HCT116 (cell line): ENCODE data around the gene ENTHD1. TPM values are rescaled to one million over a fixed set of nuclear protein-coding genes. Genes with fewer than 3 reads are reported as not detected.

Source experiments
- ATAC-seq: fragments of 200-7000 bp; cut with Tn5 transposase; 2 replicates; pipeline ENCODE4 v1.9.1; 2020; ENCODE audit warnings: mild to moderate bottlenecking, moderate library complexity
- BruUV-seq: library from RNA; stranded (reverse); fragments of 400-500 nt; replicated peaks from 2 replicates; lab custom pipeline; 2021; lab: Mats Ljungman, UMichigan
- CTCF ChIA-PET: fragments of 300-600 bp; sonication (Branson Sonifier 250); formaldehyde crosslinking; loops from one replicate; lab custom pipeline; 2021; ENCODE audit warnings: antibody characterized with exemption; lab: Charles Lee
- POLR2A ChIA-PET: fragments of 300-600, 350-600 bp; sonication (Branson Sonifier 250); formaldehyde crosslinking; loops from one replicate; lab custom pipeline; 2021; ENCODE audit warnings: antibody characterized with exemption; lab: Charles Lee
- RAD21 ChIA-PET, 2 experiments: fragments of 300-600 bp; sonication (Branson Sonifier 250); formaldehyde crosslinking; loops; one replicate each; lab custom pipeline; 2023; ENCODE audit warnings: low total read pairs in 2 of 2; ENCODE audit not compliant: uncharacterized antibody in 2 of 2, unreplicated experiment in 2 of 2, low non-redundant PET in 1 of 2; lab: Charles Lee
- DNase-seq: peaks from one replicate; pipeline ENCODE4 v3.0.0-alpha.2; 2010; ENCODE audit warnings: low read depth, low spot score
- H2AFZ ChIP-seq: fragments of 200-600 bp; shearing (Covaris generic), sonication (generic); 2 replicates; pipeline ENCODE4 v1.6.1; 2017; ENCODE audit warnings: low read depth, mixed run types, mixed read lengths, antibody characterized with exemption, low read length; ENCODE audit not compliant: poor library complexity, severe bottlenecking
- H3K27ac ChIP-seq: 2 replicates; pipeline ENCODE4 v1.5.1; 2012; ENCODE audit warnings: low read depth, low read length
- H3K27me3 ChIP-seq: fragments of 200-600 bp; sonication (generic); 2 replicates; pipeline ENCODE4 v1.6.1; 2016; ENCODE audit warnings: mixed run types, low read length, mixed read lengths; ENCODE audit not compliant: insufficient read depth
- H3K36me3 ChIP-seq, 2 experiments: fragments of 200-500 bp in 1 of 2; fragments of 200-600 bp in 1 of 2; sonication (Bioruptor generic) in 1 of 2; sonication (generic) in 1 of 2; 2 replicates each; pipeline versions ENCODE4 v1.5.1 to v1.6.1; 2014 to 2016; ENCODE audit warnings: low read length in 2 of 2, inconsistent platforms in 1 of 2, mixed read lengths in 1 of 2, mixed run types in 1 of 2; ENCODE audit not compliant: insufficient read depth in 2 of 2, control insufficient read depth in 1 of 2
- H3K4me1 ChIP-seq, 2 experiments: fragments of 200-600 bp in 1 of 2; sonication (generic) in 1 of 2; 2 replicates each; pipeline versions ENCODE4 v1.5.1 to v1.6.1; 2012 to 2017; ENCODE audit warnings: low read length in 2 of 2, inconsistent platforms in 1 of 2, mild to moderate bottlenecking in 1 of 2, mixed read lengths in 1 of 2, mixed run types in 1 of 2, moderate library complexity in 1 of 2; ENCODE audit not compliant: insufficient read depth in 2 of 2, control insufficient read depth in 1 of 2
- H3K4me2 ChIP-seq: fragments of 200-600 bp; sonication (generic); 2 replicates; pipeline ENCODE4 v1.6.1; 2017; ENCODE audit warnings: mixed run types, low read length, mixed read lengths
- H3K4me3 ChIP-seq, 2 experiments: fragments of 200-600 bp in 1 of 2; sonication (generic) in 1 of 2; replicated peaks in 1 of 2; 2 replicates each; pipeline ENCODE4 v1.5.1; 2011 to 2016; ENCODE audit warnings: low read length in 2 of 2, control low read depth in 1 of 2, low read depth in 1 of 2, mild to moderate bottlenecking in 1 of 2, mixed read lengths in 1 of 2, mixed run types in 1 of 2
- H3K79me2 ChIP-seq: fragments of 200-600 bp; sonication (generic); 2 replicates; pipeline ENCODE4 v1.6.1; 2017; ENCODE audit warnings: mild to moderate bottlenecking, mixed run types, low read length, moderate library complexity, mixed read lengths; ENCODE audit not compliant: insufficient read depth
- H3K9ac ChIP-seq: fragments of 200-600 bp; sonication (generic); 2 replicates; pipeline ENCODE4 v1.6.1; 2016; ENCODE audit warnings: low read length, mixed read lengths
- H3K9me2 ChIP-seq: fragments of 200-600 bp; sonication (generic), shearing (Covaris generic); 2 replicates; pipeline ENCODE4 v1.6.1; 2017; ENCODE audit warnings: mixed run types, mild to moderate bottlenecking, moderate library complexity; ENCODE audit not compliant: insufficient read depth
- H3K9me3 ChIP-seq, 2 experiments: fragments of 200-500 bp in 1 of 2; fragments of 200-600 bp in 1 of 2; sonication (Bioruptor generic) in 1 of 2; sonication (generic) in 1 of 2; 2 replicates each; pipeline ENCODE4 v1.6.1; 2014 to 2017; ENCODE audit warnings: low read length in 2 of 2, mixed read lengths in 2 of 2, inconsistent platforms in 1 of 2, low read depth in 1 of 2, mild to moderate bottlenecking in 1 of 2, mixed run types in 1 of 2, moderate library complexity in 1 of 2; ENCODE audit not compliant: control insufficient read depth in 1 of 2, insufficient read depth in 1 of 2
- H4K20me1 ChIP-seq: fragments of 200-600 bp; sonication (generic), shearing (Covaris generic); 2 replicates; pipeline ENCODE4 v1.6.1; 2017; ENCODE audit warnings: mixed run types, mild to moderate bottlenecking, moderate library complexity; ENCODE audit not compliant: insufficient read depth
- ATF3 ChIP-seq: IDR thresholded peaks from 2 replicates; pipeline ENCODE4 v1.6.1; 2012
- CBX3 ChIP-seq: IDR thresholded peaks from 2 replicates; pipeline ENCODE4 v1.6.1; 2012; ENCODE audit warnings: low read depth
- CEBPB ChIP-seq: IDR thresholded peaks from 2 replicates; pipeline ENCODE4 v1.6.1; 2012; ENCODE audit warnings: low read depth
- CTCF ChIP-seq, 3 experiments: fragments of 200-600 bp in 1 of 3; sonication (generic) in 1 of 3; IDR thresholded peaks in 2 of 3; conservative IDR thresholded peaks in 1 of 3; 2 replicates each; pipeline ENCODE4 v1.5.1; 2012 to 2017; ENCODE audit warnings: low read depth in 2 of 3, low read length in 2 of 3, antibody characterized with exemption in 1 of 3, borderline replicate concordance in 1 of 3, control low read depth in 1 of 3, mild to moderate bottlenecking in 1 of 3, mixed read lengths in 1 of 3, mixed run types in 1 of 3, moderate library complexity in 1 of 3; ENCODE audit not compliant: insufficient read depth in 1 of 3
- EGR1 ChIP-seq: IDR thresholded peaks from 2 replicates; pipeline ENCODE4 v1.6.1; 2012; ENCODE audit warnings: low read depth
- ELF1 ChIP-seq: IDR thresholded peaks from 2 replicates; pipeline ENCODE4 v1.6.1; 2012; ENCODE audit warnings: low read depth, borderline replicate concordance
- EZH2 ChIP-seq: fragments of 200-600 bp; sonication (generic); IDR thresholded peaks from 2 replicates; pipeline ENCODE4 v1.6.1; 2017; ENCODE audit warnings: antibody characterized with exemption, mixed run types
- EZH2phosphoT487 ChIP-seq: fragments of 200-600 bp; IDR thresholded peaks from 2 replicates; pipeline ENCODE4 v1.6.1; 2018; ENCODE audit warnings: antibody characterized with exemption, borderline replicate concordance
- FOSL1 ChIP-seq: IDR thresholded peaks from 2 replicates; pipeline ENCODE4 v1.6.1; 2012; ENCODE audit warnings: low read depth
- MAX ChIP-seq: IDR thresholded peaks from 2 replicates; pipeline ENCODE4 v1.6.1; 2012
- POLR2A ChIP-seq: IDR thresholded peaks from 2 replicates; pipeline ENCODE4 v1.7.0; 2011; ENCODE audit warnings: borderline replicate concordance; ENCODE audit not compliant: insufficient read depth, insufficient read length; ENCODE audit errors: extremely low read depth
- POLR2AphosphoS5 ChIP-seq: IDR thresholded peaks from 2 replicates; pipeline ENCODE4 v1.6.1; 2011; ENCODE audit warnings: mild to moderate bottlenecking, low read depth, low read length, moderate library complexity
- REST ChIP-seq: IDR thresholded peaks from 2 replicates; pipeline ENCODE4 v1.6.1; 2012; ENCODE audit warnings: low read depth
- SIN3A ChIP-seq: IDR thresholded peaks from 2 replicates; pipeline ENCODE4 v1.6.1; 2012; ENCODE audit warnings: low read depth
- SP1 ChIP-seq: IDR thresholded peaks from 2 replicates; pipeline ENCODE4 v1.6.1; 2012; ENCODE audit warnings: low read depth
- SRF ChIP-seq: IDR thresholded peaks from 2 replicates; pipeline ENCODE4 v1.6.1; 2012; ENCODE audit warnings: low read depth
- YY1 ChIP-seq: IDR thresholded peaks from 2 replicates; pipeline ENCODE4 v1.6.1; 2011; ENCODE audit warnings: low read length, low read depth, moderate library complexity, mild to moderate bottlenecking; ENCODE audit not compliant: insufficient replicate concordance; ENCODE audit errors: extremely low read depth
- ZBTB33 ChIP-seq: IDR thresholded peaks from 2 replicates; pipeline ENCODE4 v1.6.1; 2011; ENCODE audit warnings: mild to moderate bottlenecking, low read length, moderate library complexity; ENCODE audit not compliant: insufficient replicate concordance; ENCODE audit errors: extremely low read depth
- ZFX ChIP-seq: fragments of 450-650 bp; IDR thresholded peaks from 2 replicates; pipeline ENCODE4 v1.6.1; 2017
- ZNF274 ChIP-seq: fragments of 200-500 bp; sonication (Bioruptor generic); IDR thresholded peaks from 2 replicates; pipeline ENCODE4 v1.6.1; 2014; ENCODE audit warnings: mild to moderate bottlenecking, low read depth, low read length, inconsistent platforms
- intact Hi-C: fragments of 100-400 bp; cut with micrococcal nuclease; formaldehyde crosslinking; loops from 2 replicates; pipeline ENCODE4 v1.10.0; 2022
- total RNA-seq: library from RNA; stranded (reverse); gene quantifications from one replicate; pipeline ENCODE4 v1.2.1, GENCODE V29; 2021; ENCODE audit not compliant: unreplicated experiment

ENTHD1 gene
- total RNA-seq, 1 experiment from 2014 or later, result not detected

- Histone ChIP-seq H3K9ac (no peak overlapping the region), H3K27me3 (peaks cover 69% of the 10 kb centered on the region), H2AFZ (no peak overlapping the region), H3K4me2 (no peak overlapping the region), H3K9me3 (no peaks in the 10 kb centered on the region), H3K79me2 (no peaks in the 10 kb centered on the region), H3K9me2 (no peaks in the 10 kb centered on the region), H3K4me1 (no peaks in the 10 kb centered on the region), H3K36me3 (no peaks in the 10 kb centered on the region), H4K20me1 (no peaks in the 10 kb centered on the region), H3K27ac (no peak overlapping the region), H3K4me3 (no peak overlapping the region)
- no peak for TF ChIP-seq MAX
- TF ChIP-seq ZBTB33, result no peak
- TF ChIP-seq EZH2phosphoT487, result no peak
- no peak for TF ChIP-seq ATF3
- no peak for TF ChIP-seq POLR2AphosphoS5
- no peak for TF ChIP-seq EZH2
- no peak for TF ChIP-seq SP1
- no peak for TF ChIP-seq SIN3A
- TF ChIP-seq CBX3, result no peak
- no peak for TF ChIP-seq ZFX
- TF ChIP-seq CTCF (IDR thresholded peaks at IDR 0.05 in 2 of 3, conservative IDR thresholded peaks at IDR 0.05 in 1 of 3; ENCODE audit: borderline replicate concordance in 1 of 3, insufficient read depth in 1 of 3, low read depth in 2 of 3, low read length in 2 of 3), result no peak
- no peak for TF ChIP-seq REST
- TF ChIP-seq FOSL1, result no peak
- no peak for TF ChIP-seq ZNF274
- TF ChIP-seq ELF1, result no peak
- no peak for TF ChIP-seq POLR2A
- TF ChIP-seq YY1, result no peak
- TF ChIP-seq EGR1, result no peak
- TF ChIP-seq SRF, result no peak
- no peak for TF ChIP-seq CEBPB
- BruUV-seq, result no TSS peak
- POLR2A ChIA-PET, result no interaction called here
- no peak for ATAC-seq
- CTCF ChIA-PET, result no interaction called here
- RAD21 ChIA-PET, result no interaction called here
- DNase-seq, result no peak
- intact Hi-C loops, result no loop called here
Measured at GRCh38 chr22:39901565-39902146, 8.1 kb upstream of the ENTHD1 start.
